NCI-H748 treated with DMSO at 0.1 percent for 48 hours (cell line): Measurements from ENCODE around the gene RHCG.

Experiments
- DNase-seq: peaks from one replicate; lab custom pipeline; 2025; lab: John Stamatoyannopoulos, UW

The RHCG gene

DNA sequence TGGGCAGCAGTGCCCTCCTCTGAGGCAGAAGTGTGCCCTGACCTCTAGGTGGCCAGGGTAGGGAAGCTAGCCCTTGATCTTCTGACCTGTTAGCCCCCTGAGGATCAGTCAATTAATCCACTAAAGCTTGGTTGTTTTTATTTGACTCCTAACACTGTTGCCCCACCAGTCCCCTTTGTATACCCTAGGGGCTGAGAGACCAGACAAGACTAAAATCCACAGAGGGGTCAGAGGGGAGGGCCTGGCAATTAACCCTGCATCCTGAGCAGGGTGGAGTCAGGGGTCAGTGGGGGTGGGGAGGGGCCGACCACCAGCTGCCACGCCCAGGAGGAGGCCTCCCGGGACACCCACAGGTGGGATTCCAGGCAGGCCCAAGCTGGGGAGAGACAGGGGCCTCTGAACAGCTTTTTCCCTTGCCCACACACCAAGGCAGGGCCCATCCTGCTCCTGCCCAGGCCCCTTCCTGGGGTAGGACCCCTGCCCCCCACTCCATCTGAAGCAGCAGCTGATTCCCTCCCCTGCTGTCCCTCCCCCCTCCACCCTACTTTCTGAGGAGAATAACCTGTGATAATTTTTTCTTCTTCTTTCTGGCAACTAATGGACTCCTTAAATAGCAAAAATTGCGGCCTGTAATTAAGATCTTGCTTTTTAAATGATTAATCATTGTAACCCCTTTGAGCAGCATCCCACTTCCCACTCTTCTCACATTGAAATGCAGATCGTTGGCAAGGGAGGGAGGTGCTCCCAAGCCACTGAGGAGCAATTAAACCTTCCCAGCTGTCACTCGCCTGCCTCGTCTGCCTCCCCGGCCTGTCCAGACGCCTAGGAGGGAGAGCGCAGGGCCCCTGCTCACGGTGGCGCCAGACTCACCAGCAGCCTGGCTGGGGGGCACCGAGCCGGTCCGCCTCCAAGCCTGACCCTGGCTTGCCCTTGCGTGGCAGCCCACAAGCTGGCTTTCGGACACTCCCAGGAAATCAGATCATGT lies 51.9 kb downstream of the RHCG start:
- DNase-seq, result no peak

DNA sequence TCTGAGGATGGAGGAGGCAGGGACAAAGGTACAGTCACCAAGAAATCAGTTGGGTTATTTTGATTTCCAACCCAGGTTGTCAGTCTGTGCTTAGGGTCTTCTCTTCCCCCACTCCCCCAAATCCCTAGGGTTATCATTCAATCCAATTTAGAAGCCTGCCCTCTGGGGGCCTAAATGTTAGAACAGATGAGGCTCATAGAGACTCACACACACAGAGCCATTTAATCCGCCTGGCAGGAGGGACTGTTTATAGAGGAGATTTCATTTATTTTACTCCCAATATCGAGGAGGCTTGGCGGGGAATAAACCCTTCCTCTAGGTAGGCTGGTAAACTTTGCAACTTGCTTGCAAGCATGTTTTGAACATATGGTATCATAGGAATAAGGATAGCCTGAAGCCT lies 52.8 kb downstream of the RHCG start:
- DNase-seq, result no peak

DNA sequence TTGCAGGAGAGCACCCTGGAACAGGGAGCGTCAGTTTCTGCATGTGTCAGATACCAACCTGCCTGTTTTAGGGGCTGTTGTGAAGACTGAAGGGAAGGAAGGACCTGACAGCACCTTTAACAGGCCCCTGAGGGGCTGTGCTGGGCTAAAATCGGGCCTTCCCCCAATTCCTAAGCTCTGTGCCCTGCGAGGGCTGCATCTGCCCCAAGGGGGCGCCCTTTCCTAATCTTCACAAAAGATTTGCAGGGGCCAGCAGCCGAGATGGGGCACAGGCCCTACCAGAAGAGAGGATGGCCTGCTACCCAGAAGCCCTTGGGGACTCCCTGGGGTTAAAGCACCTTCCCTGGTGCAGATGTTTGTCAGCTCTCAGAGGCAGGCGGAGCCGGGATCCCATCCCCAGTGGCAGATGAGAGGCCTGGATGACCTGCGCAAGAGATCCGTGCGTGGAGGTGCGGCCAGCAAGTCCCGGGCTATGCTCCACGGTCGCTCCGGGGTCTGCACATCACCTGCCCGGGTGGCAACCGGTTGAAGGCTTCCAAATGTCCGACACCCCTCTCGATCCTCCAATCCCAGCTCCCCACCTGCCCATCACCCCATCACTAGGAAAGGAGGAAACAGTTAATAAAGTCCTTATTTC lies 53.6 kb downstream of the RHCG start:
- peak; percentile 8 for DNase-seq

DNA sequence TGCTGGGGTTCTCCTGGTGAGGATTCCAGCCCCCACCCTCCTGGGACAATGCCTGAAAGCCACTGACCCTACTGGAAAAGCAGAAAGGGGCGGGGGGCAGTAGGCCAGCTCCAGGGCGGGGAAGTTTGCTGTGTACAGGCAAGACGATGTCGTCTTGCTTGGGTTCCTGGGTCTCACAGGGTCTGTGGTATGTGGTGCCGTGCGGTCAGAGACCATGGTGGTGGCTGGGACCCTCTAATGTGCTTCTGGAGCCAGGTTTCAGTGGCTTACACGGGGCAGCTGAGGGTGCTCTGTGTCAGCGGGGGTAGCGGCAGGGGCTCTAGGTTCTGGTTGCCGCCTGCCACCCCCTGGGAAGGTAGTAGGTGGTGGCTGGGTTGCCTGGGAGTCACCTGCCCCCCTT lies 54.2 kb downstream of the RHCG start:
- no peak for DNase-seq

DNA sequence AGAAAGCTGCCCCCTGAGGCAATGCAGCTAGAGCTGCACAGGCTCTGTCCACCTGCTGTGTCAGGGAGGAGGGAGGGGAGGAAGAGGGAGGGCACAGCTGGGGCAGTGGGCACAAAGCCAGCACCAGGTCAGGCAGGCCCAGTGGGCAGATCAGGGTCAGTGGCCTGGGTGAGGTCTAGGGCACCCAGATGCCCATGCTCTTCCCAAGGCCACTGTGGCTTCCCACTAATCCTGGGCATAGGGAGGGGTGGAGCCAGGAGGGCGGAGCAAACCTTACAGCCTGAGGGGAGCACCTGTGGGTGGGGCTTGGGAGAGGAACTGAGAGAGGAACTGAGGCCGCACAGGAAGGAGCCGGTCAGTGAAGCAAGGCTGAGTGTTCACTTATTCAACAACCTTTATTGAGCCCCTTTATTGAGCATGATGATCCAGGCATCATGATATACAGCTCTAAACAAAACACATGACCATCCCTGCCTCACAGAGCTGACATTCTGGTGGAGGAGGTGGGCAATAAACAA lies 55.0 kb downstream of the RHCG start:
- no peak for DNase-seq

DNA sequence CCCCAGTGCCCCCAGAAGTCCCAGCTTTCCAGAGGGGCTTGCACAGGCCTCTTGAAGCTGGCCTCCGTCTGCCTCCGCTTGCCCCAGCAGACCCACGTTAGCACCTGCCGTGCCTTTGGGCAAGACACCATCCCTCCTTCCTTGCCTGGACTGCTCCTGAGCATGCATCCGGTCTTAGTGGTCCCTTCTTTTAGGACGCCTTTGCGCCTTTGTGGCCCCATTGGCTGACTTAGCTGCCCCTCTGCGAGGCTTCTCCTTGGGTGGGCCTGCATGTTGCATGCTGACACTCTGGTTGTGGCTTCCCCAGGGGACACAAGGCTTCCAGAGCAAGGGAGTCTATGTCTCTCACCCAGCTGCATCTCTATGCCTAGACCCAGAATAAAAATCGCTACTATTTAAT lies 56.6 kb downstream of the RHCG start:
- DNase-seq, result no peak

GRCh38 chr15:89436560-89437311 lies 59.6 kb downstream of the RHCG start:
- no peak for DNase-seq

DNA sequence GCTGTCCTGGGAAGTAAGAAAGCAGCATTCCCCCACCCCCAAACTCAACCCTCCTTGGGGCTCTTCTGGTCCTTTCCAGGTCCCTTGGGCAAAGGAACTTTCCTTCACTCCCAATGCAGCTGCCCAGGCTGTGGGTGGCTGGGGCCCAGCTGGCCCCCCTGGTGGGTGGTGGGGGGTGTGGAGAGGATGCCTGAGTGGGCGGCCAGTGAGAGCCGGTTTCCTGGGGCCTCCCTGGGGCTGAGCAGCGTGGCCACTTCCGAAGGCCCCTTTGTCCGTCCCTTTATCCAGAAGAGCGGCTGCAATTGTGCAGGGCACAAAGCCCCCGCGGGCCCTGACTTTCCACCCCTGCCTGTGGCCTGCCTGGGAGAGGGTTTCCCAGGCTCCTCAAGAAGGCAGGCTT lies 61.0 kb downstream of the RHCG start:
- DNase-seq, result no peak

GRCh38 chr15:89433686-89434085 lies 62.7 kb downstream of the RHCG start:
- DNase-seq, result no peak

- DNase-seq, result peak; percentile 40
These were observed 65.6 kb downstream of the RHCG start for GRCh38 chr15:89430530-89431341.

GRCh38 chr15:89429986-89430385 lies 66.4 kb downstream of the RHCG start:
- no peak for DNase-seq

GRCh38 chr15:89429023-89429422 lies 67.4 kb downstream of the RHCG start:
- DNase-seq, result no peak

DNA sequence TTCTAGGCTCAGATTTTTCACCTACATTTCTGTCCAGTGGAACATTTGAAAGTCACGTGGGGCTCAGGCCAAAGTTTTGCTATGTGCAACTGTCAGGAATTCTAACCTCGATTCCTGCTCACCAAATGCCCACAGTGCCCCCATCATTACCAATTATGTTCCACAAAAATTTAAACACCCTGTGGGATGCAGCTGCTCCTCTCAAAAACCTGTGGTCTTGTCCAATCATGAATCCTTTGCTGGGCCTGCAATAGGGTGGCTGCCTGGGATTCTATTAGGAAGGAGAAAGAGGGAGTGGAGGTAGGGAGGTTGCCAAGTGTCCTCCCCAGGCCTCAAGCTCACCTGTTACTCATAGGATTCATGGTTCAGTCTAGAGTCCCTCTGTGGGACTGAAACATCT lies 68.1 kb downstream of the RHCG start:
- DNase-seq, result no peak

DNA sequence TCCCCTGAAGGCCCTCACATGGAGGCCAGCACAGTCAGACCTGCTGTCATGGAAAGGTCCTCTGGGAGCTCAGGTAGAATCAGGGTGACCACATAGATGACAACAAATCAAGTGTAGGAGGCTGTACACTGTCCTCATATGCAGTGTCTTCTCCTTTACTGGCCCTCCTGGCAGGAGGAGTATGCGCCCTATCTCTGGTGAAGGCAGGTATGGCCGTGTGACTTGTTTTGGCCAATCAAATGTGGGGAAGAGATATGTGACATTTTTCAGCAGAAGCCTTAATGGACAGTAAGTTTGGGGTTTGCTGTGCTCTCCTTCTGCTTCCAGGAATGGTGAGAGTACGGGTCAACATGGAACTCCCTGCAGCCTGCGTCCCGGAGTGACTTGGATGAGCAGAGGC lies 69.9 kb downstream of the RHCG start:
- DNase-seq, result no peak

DNA sequence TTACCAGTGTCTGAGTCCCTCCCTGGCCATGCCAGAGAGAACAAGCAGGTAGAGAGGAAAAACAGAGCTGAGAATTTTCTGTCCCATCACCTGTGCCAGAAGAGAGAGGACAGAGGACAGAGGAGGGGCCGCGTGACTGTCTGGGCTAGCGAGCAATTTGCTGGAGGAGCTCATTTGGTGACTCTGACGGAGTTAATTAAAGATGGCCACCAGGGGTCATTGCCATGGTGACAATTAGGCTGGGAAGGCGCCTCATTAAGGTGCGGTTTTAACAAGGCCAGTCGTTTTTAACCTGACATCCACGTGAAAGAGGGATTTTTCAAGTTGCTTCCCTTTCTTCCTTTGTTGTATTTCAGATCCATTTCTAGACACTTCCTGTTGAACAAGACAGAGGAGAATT lies 72.4 kb downstream of the RHCG start:
- peak; percentile 34 for DNase-seq
